Measurements from ENCODE around the gene PCSK5. TPM values are rescaled to one million over a fixed set of nuclear protein-coding genes. Genes with fewer than 3 reads are reported as not detected.

The PCSK5 gene
- total RNA-seq, 2 experiments from 2014 or later, result 14.4 to 15.2 TPM

- Mint-ChIP-seq H3K36me3 (ENCODE audit: low read depth) (peaks cover 10% of the 10 kb centered on the region), H3K27me3 (no peaks in the 10 kb centered on the region), H3K9me3 (no peaks in the 10 kb centered on the region), H3K4me1 (ENCODE audit: low read depth) (peaks cover 64% of the 10 kb centered on the region), H3K4me3 (no peak overlapping the region), H3K27ac (no peak overlapping the region)
- Histone ChIP-seq H3K27ac (ENCODE audit: low read depth in 1 of 2, low read length in 2 of 2) (no peak overlapping the region), H3K27me3 (ENCODE audit: control insufficient read depth in 1 of 2, insufficient read depth in 2 of 2, low read length in 2 of 2) (no peaks in the 10 kb centered on the region), H3K4me1 (ENCODE audit: insufficient read depth, low read length) (no peaks in the 10 kb centered on the region), H3K4me3 (ENCODE audit: low read length) (no peak overlapping the region), H3K9me3 (ENCODE audit: control insufficient read depth in 1 of 2, insufficient read depth in 1 of 2, low read length in 2 of 2) (peaks cover 0 to 3% of the 10 kb centered on the region in 2 experiments), H3K36me3 (ENCODE audit: insufficient read depth, low read length) (no peaks in the 10 kb centered on the region)
- DNase-seq, result no peak
- POLR2A ChIA-PET, result interaction anchor here (1.7 kb wide), 1 partner anchor 13 kb away, joined by 7 read pairs; the partner anchor contains the start of gene PCSK5
- CTCF ChIA-PET, result no interaction called here
- ATAC-seq (ENCODE audit: poor library complexity), result no peak
- intact Hi-C loops (cut with DNase I, micrococcal nuclease), result no loop called here
- TF ChIP-seq, protein P1, sequence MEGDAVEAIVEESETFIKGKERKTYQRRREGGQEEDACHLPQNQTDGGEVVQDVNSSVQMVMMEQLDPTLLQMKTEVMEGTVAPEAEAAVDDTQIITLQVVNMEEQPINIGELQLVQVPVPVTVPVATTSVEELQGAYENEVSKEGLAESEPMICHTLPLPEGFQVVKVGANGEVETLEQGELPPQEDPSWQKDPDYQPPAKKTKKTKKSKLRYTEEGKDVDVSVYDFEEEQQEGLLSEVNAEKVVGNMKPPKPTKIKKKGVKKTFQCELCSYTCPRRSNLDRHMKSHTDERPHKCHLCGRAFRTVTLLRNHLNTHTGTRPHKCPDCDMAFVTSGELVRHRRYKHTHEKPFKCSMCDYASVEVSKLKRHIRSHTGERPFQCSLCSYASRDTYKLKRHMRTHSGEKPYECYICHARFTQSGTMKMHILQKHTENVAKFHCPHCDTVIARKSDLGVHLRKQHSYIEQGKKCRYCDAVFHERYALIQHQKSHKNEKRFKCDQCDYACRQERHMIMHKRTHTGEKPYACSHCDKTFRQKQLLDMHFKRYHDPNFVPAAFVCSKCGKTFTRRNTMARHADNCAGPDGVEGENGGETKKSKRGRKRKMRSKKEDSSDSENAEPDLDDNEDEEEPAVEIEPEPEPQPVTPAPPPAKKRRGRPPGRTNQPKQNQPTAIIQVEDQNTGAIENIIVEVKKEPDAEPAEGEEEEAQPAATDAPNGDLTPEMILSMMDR (IDR thresholded peaks at IDR 0.05), result no peak
These were observed 13.4 kb downstream of the PCSK5 start for GRCh38 chr9:75903785-75904360.

GRCh38 chr9:75904364-75904763 lies 13.9 kb downstream of the PCSK5 start:
- Mint-ChIP-seq H3K9me3 (no peaks in the 10 kb centered on the region), H3K4me1 (ENCODE audit: low read depth) (peaks cover 61% of the 10 kb centered on the region), H3K27ac (no peak overlapping the region), H3K27me3 (no peaks in the 10 kb centered on the region), H3K36me3 (ENCODE audit: low read depth) (peaks cover 10% of the 10 kb centered on the region), H3K4me3 (no peak overlapping the region)
- H3K27me3 ChIP-seq (ENCODE audit: control insufficient read depth in 1 of 2, insufficient read depth in 2 of 2, low read length in 2 of 2), result no peaks in the 10 kb centered on the region
- TF ChIP-seq, protein P1 (IDR thresholded peaks at IDR 0.05), result no peak
- no peak overlapping the region for H3K4me3 ChIP-seq (ENCODE audit: low read length)
- ChIA-PET CTCF (no interaction called here), POLR2A (no interaction called here)
- intact Hi-C loops (cut with DNase I, micrococcal nuclease), result no loop called here
- no peaks in the 10 kb centered on the region for H3K4me1 ChIP-seq (ENCODE audit: insufficient read depth, low read length)
- H3K27ac ChIP-seq (ENCODE audit: low read depth in 1 of 2, low read length in 2 of 2), result no peak overlapping the region
- no peaks in the 10 kb centered on the region for H3K36me3 ChIP-seq (ENCODE audit: insufficient read depth, low read length)
- H3K9me3 ChIP-seq (ENCODE audit: control insufficient read depth in 1 of 2, insufficient read depth in 1 of 2, low read length in 2 of 2), result peaks cover 0 to 3% of the 10 kb centered on the region in 2 experiments
- ATAC-seq (ENCODE audit: poor library complexity), result no peak
- DNase-seq, result no peak

DNA sequence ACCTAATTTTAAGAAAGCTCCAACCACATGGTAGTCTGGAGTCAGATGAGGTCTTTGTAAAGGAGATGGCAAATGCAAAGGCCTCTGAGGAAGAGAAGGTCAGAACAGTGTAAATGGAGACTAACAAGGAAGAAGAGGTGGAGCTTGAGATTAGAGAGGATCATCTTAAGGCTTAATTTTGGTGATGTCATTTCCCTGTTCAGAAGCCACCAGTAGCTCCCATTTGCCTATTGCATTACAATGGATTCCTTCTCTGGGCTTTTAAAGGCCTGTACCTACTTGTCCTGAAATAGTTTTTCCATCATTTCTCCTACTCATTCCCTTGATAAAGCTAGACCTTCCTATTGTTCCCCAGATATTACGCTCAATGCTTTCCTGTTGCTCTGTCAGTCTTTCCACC lies 16.1 kb downstream of the PCSK5 start:
- no peak overlapping the region for H3K4me3 ChIP-seq (ENCODE audit: low read length)
- peaks cover 0 to 3% of the 10 kb centered on the region in 2 experiments for H3K9me3 ChIP-seq (ENCODE audit: control insufficient read depth in 1 of 2, insufficient read depth in 1 of 2, low read length in 2 of 2)
- H3K9me3 Mint-ChIP-seq, result no peaks in the 10 kb centered on the region
- H3K4me1 Mint-ChIP-seq (ENCODE audit: low read depth), result peaks cover 68% of the 10 kb centered on the region
- TF ChIP-seq, protein P1 (IDR thresholded peaks at IDR 0.05), result no peak
- intact Hi-C loops (cut with DNase I, micrococcal nuclease), result no loop called here
- no peaks in the 10 kb centered on the region for H3K4me1 ChIP-seq (ENCODE audit: insufficient read depth, low read length)
- H3K27me3 ChIP-seq (ENCODE audit: control insufficient read depth in 1 of 2, insufficient read depth in 2 of 2, low read length in 2 of 2), result no peaks in the 10 kb centered on the region
- H3K36me3 ChIP-seq (ENCODE audit: insufficient read depth, low read length), result no peaks in the 10 kb centered on the region
- peaks cover 4% of the 10 kb centered on the region for H3K36me3 Mint-ChIP-seq (ENCODE audit: low read depth)
- no peaks in the 10 kb centered on the region for H3K27me3 Mint-ChIP-seq
- no peak overlapping the region for H3K4me3 Mint-ChIP-seq
- ChIA-PET CTCF (no interaction called here), POLR2A (no interaction called here)
- no peak overlapping the region for H3K27ac ChIP-seq (ENCODE audit: low read depth in 1 of 2, low read length in 2 of 2)
- DNase-seq (no peak), ATAC-seq (ENCODE audit: poor library complexity) (no peak)
- H3K27ac Mint-ChIP-seq, result no peak overlapping the region

Data from CD4-positive, alpha-beta T cell (primary cell).